NCI-H2196 treated with DMSO at 0.1 percent for 48 hours (cell line): ENCODE measurements around the gene ZNF322.
"Not testable (repeated sequence)": the region's sequence is repeated elsewhere in the genome, so short reads cannot be mapped to it uniquely, and the experiment has no call there.

Source experiments
- DNase-seq: peaks from one replicate; lab custom pipeline; 2025; ENCODE audit not compliant: unreplicated experiment; lab: John Stamatoyannopoulos, UW

The ZNF322 gene, protein sequence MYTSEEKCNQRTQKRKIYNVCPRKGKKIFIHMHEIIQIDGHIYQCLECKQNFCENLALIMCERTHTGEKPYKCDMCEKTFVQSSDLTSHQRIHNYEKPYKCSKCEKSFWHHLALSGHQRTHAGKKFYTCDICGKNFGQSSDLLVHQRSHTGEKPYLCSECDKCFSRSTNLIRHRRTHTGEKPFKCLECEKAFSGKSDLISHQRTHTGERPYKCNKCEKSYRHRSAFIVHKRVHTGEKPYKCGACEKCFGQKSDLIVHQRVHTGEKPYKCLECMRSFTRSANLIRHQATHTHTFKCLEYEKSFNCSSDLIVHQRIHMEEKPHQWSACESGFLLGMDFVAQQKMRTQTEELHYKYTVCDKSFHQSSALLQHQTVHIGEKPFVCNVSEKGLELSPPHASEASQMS

DNA sequence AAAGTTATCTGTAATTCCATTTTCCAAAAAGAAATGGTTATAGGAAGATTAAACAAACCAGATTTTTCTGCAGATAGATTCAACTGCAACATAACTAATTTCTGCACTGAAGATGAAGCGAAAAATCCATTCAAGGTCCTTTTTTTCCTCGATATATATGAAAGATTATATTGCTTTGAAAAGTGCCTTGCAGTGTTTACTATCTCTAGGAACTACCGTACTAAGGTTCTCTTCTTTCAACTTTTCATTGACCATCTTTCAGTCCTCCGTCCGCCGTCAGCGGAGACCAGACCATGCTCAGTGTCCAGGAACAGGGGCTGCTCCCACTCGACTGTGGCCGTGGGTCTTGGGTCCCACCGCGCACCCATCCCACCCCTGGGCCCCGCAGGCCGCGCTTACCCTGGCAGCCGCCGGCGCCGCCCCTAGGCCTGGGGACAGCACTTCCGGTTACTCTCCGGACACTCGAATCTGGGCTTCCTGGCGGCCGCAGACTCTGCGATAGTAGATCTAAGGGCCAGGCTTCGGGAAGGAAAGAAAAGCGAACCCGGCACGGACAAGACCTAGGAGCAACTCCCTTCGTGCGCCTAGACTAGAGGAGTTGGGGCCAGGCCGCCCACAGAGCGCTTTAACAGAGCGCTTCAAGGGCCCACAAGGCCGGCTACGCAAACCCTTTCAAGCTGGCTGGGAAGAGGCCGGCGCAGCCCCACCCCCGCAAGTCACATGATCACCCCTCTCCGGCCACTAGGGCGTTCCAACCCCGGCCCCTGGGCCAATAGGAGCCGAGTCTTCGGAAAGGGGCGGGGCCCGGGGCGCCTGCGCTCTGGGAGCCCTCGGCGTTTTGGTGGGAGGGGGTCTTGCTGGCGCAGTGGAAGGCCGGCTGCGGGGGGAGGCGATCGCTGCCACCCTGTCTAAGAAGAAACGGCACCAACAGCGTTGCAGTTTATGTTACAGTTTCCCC lies at the start of gene ZNF322:
Gene ZNF322 (minus strand): TSS at position 705 of the 958 bp plus-strand sequence. CDS start 21,193 bp downstream, outside the sequence.
- DNase-seq, result peak; percentile 93

DNA sequence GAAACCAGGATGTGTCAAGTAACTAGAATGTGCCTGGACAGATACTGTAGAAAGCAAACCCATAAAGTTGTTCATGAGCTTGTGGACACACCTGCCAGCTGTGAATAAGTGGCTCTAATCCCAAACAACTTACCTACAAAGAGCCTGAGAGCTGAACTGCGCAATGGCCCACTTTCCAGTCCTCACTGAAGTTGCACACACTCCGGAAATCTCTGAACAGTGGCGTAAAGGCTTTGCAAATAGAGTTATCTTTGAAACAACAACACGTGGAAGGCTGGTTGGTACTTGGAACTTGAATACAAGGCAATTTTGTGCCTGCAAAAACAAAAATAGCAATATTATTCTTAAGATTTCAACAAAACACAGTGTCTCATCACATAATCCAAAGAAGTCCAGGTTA lies 46.2 kb upstream of the ZNF322 start:
- not testable (repeated sequence) for DNase-seq

DNA sequence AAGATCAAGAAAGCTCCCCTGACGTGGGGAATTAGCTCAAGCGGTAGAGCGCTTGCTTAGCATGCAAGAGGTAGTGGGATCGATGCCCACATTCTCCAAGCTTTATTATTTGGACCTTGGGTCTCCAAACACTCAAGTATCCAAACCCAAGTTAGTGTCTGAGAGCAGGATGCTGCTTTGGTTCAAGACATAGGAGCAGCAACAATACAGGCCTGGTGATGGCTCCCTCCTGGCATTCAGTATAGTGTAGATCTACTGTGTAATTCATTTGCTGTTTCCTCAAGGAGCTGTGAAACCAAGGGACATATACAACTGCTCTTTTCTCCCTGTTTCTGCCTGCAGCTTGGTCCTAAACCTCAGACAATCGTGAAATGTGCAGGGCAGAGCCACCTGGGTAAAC lies 45.8 kb upstream of the ZNF322 start:
- not testable (repeated sequence) for DNase-seq

DNA sequence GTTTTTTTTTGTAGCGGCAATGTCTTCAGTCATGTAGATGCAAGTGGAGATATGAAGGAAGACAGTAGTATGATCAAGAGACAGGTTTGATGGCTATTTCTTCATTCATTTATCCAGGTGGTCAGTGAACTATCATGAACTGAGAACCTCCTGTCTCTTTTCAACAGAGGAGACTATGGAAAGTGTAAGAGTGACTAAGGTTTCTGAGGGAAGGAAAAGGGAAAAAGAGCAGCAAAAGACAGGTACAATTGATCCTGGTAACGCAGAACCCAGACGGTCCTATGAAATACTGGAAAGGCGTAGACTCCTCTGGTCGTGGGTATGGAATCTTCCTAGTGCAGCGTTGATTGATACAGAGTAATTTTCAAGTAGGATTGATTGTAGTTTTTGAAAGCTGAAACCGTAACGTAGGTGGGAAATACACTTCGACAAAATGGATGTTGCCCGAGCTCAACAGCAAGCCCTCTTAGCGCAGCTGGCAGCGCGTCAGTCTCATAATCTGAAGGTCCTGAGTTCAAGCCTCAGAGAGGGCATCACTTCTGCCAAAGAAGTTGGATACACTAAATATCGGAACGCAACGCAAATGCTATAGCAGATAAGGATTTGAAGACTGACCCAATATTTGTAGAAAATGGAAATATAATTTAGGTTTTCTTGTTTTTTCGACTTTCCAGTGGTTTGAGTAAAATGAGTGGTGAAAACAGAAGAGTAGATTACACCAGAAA lies 41.6 kb upstream of the ZNF322 start:
- not testable (repeated sequence) for DNase-seq

DNA sequence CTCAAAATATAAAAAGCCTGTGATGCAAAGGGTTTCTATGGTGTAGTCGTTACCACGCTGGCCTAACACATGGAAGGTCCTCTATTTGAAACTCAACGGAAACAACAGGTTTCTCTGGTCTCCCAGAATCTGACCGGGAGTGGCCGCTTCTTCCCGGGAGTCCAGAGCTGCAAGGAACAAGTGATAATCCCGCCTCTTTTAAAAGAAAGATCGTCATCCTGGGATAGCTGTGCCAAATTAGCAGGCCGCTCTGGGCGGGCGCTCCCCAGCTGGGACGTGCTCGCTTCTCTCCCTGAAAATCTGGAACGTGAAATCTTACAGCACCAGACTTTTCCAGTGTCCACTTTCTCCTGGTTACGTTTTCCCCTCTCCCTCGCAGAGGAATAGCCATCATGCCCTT lies 38.0 kb upstream of the ZNF322 start:
- DNase-seq, result not testable (repeated sequence)

DNA sequence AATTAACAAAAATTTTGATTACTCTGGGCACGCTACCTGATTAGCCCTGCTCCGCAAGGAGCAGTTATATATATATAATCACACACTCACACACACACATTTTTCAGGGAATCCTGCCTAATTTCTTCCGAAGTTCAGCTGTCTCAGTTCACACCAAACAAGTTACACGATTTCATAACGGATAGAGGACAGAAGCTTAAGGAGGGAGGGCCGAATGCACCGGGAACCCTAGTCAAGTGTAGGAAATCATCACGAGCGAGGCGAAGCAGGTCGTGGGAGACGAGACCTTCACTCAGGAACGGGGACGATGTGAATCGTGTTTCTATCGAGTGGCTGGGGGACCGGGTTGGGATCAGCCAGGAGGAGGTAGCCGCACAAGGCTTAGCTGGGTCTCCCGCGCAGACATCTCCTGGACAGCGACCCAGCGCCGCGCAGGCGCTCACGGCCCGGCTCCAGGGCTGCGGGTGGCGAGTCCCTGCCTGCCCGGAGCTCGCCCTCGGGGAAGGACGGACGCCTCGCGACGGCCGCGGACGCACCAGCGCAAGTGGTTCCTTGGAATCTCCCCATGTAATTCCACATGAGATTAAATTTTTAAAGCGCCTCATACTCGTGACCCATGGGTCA lies 29.9 kb upstream of the ZNF322 start:
- DNase-seq, result not testable (repeated sequence)

DNA sequence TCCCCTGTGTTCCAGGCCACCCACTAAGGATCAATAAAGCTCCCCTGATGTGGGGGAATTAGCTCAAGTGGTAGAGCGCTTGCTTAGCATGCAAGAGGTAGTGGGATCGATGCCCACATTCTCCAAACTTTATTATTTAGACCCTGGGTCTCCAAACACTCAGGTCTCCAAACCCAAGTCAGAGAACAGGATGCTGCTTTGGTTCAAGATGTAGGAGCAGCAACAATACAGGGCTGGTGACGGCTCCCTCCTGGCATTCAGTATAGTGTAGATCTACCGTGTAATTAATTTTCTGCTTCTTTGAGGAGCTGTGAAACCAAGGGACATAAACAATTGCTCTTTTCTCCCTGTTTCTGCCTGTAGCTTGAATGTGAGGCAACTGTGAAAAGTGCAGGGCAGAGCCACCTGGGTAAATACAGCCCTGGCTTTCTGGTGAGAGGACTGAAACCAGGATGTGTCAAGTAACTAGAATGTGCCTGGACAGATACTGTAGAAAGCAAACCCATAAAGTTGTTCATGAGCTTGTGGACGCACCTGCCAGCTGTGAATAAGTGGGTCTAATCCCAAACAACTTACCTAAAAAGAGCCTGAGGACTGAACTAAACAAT lies 23.0 kb upstream of the ZNF322 start:
- not testable (repeated sequence) for DNase-seq

DNA sequence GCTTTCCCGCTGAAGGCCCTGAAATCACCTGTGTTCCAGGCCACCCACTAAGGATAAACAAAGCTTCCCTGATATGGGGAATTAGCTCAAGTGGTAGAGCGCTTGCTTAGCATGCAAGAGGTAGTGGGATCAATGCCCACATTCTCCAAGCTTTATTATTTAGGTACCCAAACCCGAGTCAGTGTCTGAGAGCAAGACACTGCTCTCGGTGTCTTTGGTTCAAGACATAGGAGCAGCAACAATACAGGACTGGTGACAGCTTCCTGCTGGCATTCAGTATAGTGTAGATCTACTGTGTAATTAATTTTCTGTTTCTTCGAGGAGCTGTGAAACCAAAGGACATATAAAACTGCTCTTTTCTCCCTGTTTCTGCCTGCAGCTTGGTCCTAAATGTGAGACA lies 13.7 kb upstream of the ZNF322 start:
- not testable (repeated sequence) for DNase-seq

DNA sequence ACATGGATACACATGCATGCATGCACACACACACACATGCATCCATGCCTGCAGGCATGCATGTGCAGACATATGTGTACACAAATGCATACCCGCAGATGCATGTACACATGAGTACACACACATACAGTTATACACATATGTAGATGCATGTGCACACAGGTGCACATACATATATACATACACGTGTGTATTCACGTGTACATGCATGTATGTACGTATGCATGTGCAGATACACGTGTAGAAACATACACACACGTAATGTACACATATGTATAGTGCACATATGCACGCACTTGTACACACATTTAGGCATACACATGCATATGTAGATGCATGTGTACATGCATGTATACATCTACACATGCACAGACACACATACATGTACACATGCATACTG lies 11.0 kb upstream of the ZNF322 start:
- DNase-seq, result not testable (repeated sequence)

DNA sequence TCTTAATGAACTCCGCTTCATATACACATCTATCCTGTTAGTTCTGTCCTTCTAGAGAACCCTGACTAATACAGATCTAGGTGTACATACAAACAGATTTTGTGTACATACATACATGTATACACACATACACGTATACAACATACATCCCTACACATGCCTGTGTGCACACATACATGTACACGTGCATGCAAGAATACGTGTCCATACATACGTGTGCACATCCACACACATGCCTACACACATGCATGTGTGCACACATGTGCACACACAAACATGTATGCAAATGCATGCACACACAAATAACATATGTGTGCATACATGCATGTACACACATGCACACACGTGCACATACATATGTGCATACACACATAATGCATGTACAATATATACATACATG lies 10.5 kb upstream of the ZNF322 start:
- DNase-seq, result not testable (repeated sequence)

DNA sequence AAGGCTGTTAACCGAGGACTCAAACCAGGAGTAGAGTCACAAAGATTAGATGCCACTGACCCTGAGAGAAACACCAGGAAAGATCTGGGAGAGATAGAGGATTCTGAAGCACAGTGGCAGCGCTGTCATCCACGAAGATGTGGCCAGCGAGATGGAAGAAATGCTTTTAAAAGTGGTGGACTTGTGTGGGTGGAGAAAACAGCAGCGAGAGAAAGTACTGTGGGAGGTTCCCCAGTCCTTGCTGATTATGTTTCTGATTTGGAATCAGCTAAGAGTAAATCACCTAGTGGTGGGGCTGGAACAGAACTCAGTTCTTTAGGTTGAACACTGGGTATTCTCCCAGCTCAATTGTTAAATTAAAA lies 435 bp upstream of the ZNF322 start:
- DNase-seq, result peak; percentile 57

DNA sequence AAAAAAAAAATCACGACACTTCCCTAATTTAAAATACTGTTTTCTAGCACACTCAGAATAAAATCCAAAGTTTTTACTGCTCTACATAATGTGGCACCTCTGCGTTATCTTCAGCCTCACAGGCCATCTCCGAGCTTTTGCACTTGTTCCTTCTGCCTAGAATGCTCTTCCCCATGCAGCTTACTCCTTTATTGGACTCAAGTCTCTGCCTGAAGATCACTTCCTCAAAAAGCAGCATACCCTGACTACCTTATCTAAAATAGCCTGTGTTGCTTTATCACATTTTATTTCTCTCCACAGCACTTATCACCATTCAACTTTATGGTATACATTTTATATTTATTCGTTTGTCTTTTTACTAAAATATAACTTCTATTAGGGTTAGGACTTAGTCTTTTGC lies 2.3 kb downstream of the ZNF322 start:
- no peak for DNase-seq

DNA sequence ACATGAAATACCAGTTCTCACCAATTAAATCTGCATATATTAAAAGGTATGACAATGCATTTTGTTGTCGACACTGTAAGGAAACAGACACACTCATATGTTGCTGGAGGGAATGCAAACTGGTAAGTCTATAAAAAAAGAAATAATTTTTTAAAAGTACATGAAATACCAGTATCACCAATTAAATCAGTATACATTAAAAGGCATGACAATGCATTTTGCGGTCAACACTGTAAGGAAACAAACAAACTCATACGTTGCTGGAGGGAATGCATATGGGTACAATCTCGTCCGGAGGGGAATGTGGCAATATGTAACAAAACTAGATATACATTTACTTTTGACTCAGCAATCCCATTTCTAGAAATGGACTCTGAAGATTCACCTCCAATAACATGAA lies 6.5 kb downstream of the ZNF322 start:
- no peak for DNase-seq

DNA sequence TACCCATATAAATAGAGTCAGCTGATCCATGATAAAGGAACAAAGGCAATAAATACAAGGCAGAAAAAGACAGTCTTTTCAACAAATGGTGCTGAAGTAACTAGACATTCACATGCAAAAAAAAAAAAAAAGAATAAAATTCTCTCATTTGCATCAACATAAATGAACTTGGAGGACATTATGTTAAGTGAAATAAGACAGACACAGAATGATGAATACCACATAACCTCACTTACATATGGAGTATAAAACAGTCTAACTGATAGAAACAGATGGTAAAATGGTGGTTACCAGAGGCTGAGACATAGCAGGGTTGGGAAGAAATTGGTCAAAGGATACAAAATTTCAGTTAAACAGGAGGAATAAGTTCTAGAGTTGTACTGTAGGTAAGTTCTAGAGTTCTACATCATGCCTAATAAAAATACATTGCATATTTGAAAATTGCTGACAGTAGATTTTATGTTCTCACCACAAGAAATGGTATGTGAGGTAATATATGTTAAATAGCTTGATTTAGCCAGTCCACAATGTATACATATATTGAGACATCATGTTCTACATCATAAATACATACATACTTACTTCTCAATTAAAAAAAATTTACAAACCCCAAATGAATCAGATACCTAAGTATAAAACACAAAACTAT lies 8.3 kb downstream of the ZNF322 start:
- DNase-seq, result no peak

DNA sequence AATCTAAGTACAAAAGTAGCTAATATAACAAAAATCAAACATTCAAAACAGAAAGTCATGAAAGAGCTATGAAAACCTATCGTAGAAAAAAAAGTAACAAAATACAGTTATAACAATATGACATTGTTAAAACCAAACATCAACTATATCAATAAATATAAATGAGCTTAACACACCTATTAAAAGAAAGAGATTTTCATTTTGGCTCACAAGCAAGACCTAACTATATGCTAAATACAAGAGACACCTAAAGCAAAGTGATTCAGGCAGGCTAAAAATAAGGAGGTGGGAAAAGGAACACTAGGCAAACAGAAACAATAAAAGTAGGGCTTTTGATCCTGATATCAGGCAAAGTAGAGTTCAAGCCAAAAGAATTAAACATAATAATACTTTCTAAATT lies 13.5 kb downstream of the ZNF322 start:
- no peak for DNase-seq

DNA sequence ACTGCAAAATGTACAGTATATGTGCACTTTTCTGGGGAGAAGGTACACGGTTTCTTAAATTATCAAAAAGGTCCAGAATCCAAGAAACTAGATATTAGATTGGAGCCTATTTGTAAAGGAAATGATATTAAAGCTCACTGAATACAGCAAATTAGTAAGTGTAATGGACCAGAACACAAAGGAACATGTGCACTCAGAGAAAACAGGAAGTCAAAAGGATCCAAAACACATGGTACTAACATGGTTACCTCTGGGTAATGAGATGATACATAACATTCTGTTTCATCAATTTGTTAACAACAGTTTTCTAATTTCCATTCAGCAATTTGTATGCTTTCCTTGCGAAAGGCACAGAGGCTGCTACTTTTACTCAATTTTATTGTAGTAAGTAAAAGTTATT lies 18.7 kb downstream of the ZNF322 start:
- DNase-seq, result no peak

DNA sequence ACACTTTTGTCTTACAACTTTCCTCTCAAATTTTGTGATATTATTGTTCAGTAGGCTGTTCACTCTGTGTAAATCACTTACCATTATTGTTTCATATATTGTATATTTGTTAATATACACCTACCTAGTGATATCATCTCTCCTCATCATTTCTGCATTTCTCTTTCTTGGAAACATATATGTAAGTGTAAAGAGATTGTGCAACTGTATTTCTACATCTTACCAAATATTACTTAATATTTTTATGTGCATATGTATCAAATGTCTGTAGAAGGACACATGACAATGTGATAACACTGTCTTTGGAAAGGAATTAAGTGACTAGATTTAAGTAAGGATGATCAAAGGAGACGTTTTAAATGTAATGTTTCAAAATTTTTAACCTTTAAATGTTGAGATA lies 30.2 kb downstream of the ZNF322 start:
- no peak for DNase-seq

DNA sequence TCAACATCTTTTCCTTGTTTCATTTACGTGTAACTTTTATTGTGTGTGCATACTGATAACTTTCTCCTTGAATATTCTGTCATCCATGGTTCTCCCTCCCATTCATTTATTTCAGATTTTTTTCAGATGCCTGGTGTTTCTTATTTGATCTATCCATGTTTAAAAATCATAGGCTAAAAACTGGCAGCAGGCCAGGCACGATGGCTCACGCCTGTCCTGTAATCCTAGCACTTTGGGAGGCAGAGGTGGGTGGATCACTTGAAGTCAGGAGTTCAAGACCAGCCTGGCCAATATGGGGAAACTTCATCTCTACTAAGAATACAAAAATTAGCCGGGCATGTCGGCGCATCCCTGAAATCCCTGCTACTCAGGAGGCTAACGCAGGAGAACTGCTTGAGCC lies 31.7 kb downstream of the ZNF322 start:
- no peak for DNase-seq

DNA sequence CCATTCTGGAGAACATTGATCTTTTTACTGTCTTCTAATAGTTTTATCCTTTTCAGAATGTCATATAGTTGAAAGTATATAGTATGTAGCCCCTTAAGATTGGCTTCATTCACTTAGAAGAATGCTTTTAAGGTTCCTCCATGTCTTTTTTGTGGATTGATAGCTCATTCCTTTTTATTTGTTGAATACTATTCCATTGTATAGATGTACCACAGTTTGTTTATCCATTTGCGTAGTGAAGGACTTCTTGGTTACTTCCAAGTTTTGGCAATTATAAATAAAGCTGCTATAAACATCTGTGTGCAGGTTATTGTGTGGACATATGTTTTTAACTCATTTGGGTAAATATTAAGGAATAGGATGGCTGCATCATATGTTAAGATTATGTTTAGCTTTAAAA lies 35.0 kb downstream of the ZNF322 start:
- DNase-seq, result no peak

DNA sequence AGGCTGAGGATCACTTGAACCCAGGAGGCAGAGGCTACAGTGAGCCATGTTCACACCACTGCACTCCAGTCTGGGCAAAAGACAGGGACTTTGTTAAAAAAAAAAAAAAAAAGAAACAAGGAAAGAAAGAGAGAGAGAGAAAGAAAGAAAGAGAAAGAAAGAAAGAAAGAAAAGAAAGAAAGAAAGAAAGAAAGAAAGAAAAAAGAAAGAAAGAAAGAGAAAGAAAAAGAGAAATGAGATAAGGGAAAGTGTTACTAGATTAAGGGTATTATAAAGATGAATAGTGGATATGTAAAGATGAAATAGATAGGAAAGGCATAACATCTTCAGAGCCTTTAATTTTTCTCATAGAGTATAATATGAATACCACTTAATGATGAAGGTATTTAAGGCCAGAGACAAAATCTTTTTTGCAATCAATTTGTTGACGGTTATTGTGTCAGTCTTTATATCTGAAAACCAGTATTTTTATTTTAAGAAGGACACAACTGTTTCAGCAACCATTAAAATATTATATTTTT lies 36.1 kb downstream of the ZNF322 start:
- DNase-seq, result no peak
